ENCODE results near the gene CREB3L2.
"Not testable (repeated sequence)": the region's sequence is repeated elsewhere in the genome, so short reads cannot be mapped to it uniquely, and the experiment has no call there.

GRCh38 chr7:137832990-137833389 lies 168.9 kb downstream of the CREB3L2 start:
- TF ChIP-seq CTCF (IDR thresholded peaks at IDR 0.05; ENCODE audit: insufficient read depth, low read length, poor library complexity, severe bottlenecking); EZH2phosphoT487 (conservative IDR thresholded peaks at IDR 0.05; ENCODE audit: low read length): not testable (repeated sequence)

All from SU-DHL-6 (cell line).